GM12865 (cell line): ENCODE measurements around the gene ADGRG6.
"Not testable (repeated sequence)": the region's sequence is repeated elsewhere in the genome, so short reads cannot be mapped to it uniquely, and the experiment has no call there.

ENCODE experiments used
- DNase-seq: peaks from one replicate; pipeline ENCODE4 v3.0.0; 2010; ENCODE audit warnings: low read depth
- H3K4me3 ChIP-seq: 2 replicates; pipeline ENCODE4 v1.5.1; 2011; ENCODE audit warnings: mild to moderate bottlenecking, low read depth, low read length, control low read depth
- CTCF ChIP-seq: IDR thresholded peaks from 2 replicates; pipeline ENCODE4 v1.5.1; 2011; ENCODE audit warnings: low read length, control low read depth, low read depth, inconsistent platforms; ENCODE audit not compliant: insufficient read depth; ENCODE audit errors: missing control alignments

Gene ADGRG6

GRCh38 chr6:142339968-142340658, 38.3 kb downstream of the ADGRG6 start:
- no peak for TF ChIP-seq CTCF

GRCh38 chr6:142341855-142342330, 40.1 kb downstream of the ADGRG6 start:
- no peak overlapping the region for H3K4me3 ChIP-seq
- no peak for TF ChIP-seq CTCF
- DNase-seq, result no peak

More at GRCh38 chr6:142339968-142340658, 38.3 kb downstream of the ADGRG6 start:
- DNase-seq, result no peak
- no peak overlapping the region for H3K4me3 ChIP-seq

GRCh38 chr6:142342986-142343385, 41.2 kb downstream of the ADGRG6 start:
- H3K4me3 ChIP-seq, result no peak overlapping the region
- no peak for TF ChIP-seq CTCF
- no peak for DNase-seq

- no peak for DNase-seq
- TF ChIP-seq CTCF, result no peak
- H3K4me3 ChIP-seq, result no peak overlapping the region
Measured at GRCh38 chr6:142343938-142344337, 42.1 kb downstream of the ADGRG6 start.

GRCh38 chr6:142345261-142345660, 43.5 kb downstream of the ADGRG6 start:
- no peak for TF ChIP-seq CTCF

GRCh38 chr6:142346166-142346565, 44.4 kb downstream of the ADGRG6 start:
- not testable (repeated sequence) for H3K4me3 ChIP-seq, DNase-seq

More at GRCh38 chr6:142345261-142345660, 43.5 kb downstream of the ADGRG6 start:
- no peak for DNase-seq
- H3K4me3 ChIP-seq, result no peak overlapping the region

- H3K4me3 ChIP-seq, result no peak overlapping the region
- no peak for TF ChIP-seq CTCF
- DNase-seq, result no peak
Measured at GRCh38 chr6:142349215-142349823, 47.5 kb downstream of the ADGRG6 start.
